Right lobe of liver (tissue), 6 donors: ENCODE results near the gene FANCF. TPM values are rescaled to one million over a fixed set of nuclear protein-coding genes. Genes with fewer than 3 reads are reported as not detected.
A peak's percentile ranks its signal among the peaks of the same experiment; 100 is the strongest.
"Not testable (repeated sequence)": the region's sequence is repeated elsewhere in the genome, so short reads cannot be mapped to it uniquely, and the experiment has no call there.

Experiments
- ATAC-seq, 4 donors: fragments of 200-7000 bp; cut with Tn5 transposase; one replicate each; pipeline ENCODE4 v1.9.1; 2020; ENCODE audit warnings: mild to moderate bottlenecking in 4 of 4, moderate library complexity in 4 of 4
- DNase-seq, 3 donors: peaks; one replicate each; pipeline ENCODE4 v3.0.0-alpha.2; 2020
- H3K27ac ChIP-seq, 3 donors: fragments of 200-600 bp; one replicate each; pipeline ENCODE4 v1.8.0; 2022
- H3K27me3 ChIP-seq, 2 donors: fragments of 200-600 bp; one replicate each; pipeline ENCODE4 v1.8.0; 2022
- H3K36me3 ChIP-seq, 4 donors: fragments of 200-600 bp; sonication (generic) in 1 of 4; one replicate each; pipeline versions ENCODE4 v1.5.1 to v1.8.0; 2017 to 2022; ENCODE audit warnings: control low read depth in 1 of 4
- H3K4me1 ChIP-seq, 4 donors: fragments of 200-600 bp; sonication (generic) in 1 of 4; one replicate each; pipeline versions ENCODE4 v1.5.1 to v1.8.0; 2017 to 2022; ENCODE audit warnings: control low read depth in 1 of 4
- H3K4me3 ChIP-seq, 3 donors: fragments of 200-600 bp; one replicate each; pipeline ENCODE4 v1.8.0; 2022
- H3K9me3 ChIP-seq, 4 donors: fragments of 200-600 bp; sonication (generic) in 1 of 4; one replicate each; pipeline versions ENCODE4 v1.5.1 to v1.8.0; 2017 to 2022; ENCODE audit warnings: control low read depth in 1 of 4
- POLR2A ChIP-seq: fragments of 450-650 bp; IDR thresholded peaks from one replicate; pipeline ENCODE4 v1.6.1; 2017; ENCODE audit warnings: antibody characterized with exemption, mild to moderate bottlenecking
- WGBS: methylation state at CpG from one replicate; pipeline ENCODE4 v1.1.6; 2018; ENCODE audit warnings: low coverage, low lambda C conversion rate; ENCODE audit not compliant: insufficient coverage; ENCODE audit errors: missing lambda C conversion rate; 5-methylcytosine and 5-hydroxymethylcytosine counted together
- intact Hi-C, 2 donors: fragments of 100-400 bp; cut with DNase I; formaldehyde crosslinking; loops; one replicate each; pipeline versions ENCODE4 v1.11.2 to v1.14.1; 2022
- total RNA-seq, 6 experiments: library from RNA; depleted of rRNA in 2 of 6; stranded (reverse); fragments of >200 nt in 2 of 6; fragmentation: NEBNext Ultra II Directional in 3 of 6; extraction: Animal tissue kit (Norgen Biotek cat#: 25700) in 3 of 6; gene quantifications; one replicate each; pipeline versions ENCODE4 v1.1.0 to v1.2.4, GENCODE V29; 2016 to 2023
- TF ChIP-seq, protein P1 (sequence below), 4 donors: fragments of 200-600 bp in 3 of 4; fragments of 450-650 bp in 1 of 4; IDR thresholded peaks; one replicate each; pipeline versions ENCODE4 v1.5.1 to v1.8.0; 2016 to 2022; ENCODE audit warnings: antibody characterized with exemption in 4 of 4, mild to moderate bottlenecking in 2 of 4
- donor health status: DM: no; HTN: yes; CAD: no.
- donor health status: DM: no; HTN: no; CAD: no.
- donor health status: DM: no; HTN: no; CAD: no.
- donor health status: DM: no; HTN: yes; CAD: no.
- donor health status: DM: no; HTN: yes; CAD: no.

Gene FANCF
- total RNA-seq, 6 experiments from 2014 or later = 4.1 to 5.1 (median 4.6) TPM

DNA sequence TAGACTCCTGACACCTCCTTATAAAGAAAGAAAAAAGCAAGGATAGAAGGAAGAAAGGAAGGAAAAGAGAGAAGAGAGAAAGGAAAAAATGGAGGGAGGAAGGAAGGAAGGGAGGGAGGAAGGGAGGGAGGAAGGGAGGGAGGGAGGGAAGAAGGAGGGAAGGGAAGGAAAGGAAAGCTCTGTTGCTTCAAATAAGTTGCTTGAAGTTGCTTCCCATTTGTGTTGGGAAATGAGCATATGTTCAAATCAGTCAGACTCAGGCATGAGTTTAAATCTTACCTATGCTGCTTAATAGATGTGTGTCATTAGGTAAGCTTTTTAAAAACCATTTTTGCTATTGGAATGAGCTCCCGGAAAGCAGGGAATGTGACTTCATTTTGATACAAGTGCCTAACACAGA lies 34.2 kb upstream of the FANCF start:
- no peaks in the 10 kb centered on the region for H3K27me3 ChIP-seq
- TF ChIP-seq POLR2A = no peak
- TF ChIP-seq, protein P1, sequence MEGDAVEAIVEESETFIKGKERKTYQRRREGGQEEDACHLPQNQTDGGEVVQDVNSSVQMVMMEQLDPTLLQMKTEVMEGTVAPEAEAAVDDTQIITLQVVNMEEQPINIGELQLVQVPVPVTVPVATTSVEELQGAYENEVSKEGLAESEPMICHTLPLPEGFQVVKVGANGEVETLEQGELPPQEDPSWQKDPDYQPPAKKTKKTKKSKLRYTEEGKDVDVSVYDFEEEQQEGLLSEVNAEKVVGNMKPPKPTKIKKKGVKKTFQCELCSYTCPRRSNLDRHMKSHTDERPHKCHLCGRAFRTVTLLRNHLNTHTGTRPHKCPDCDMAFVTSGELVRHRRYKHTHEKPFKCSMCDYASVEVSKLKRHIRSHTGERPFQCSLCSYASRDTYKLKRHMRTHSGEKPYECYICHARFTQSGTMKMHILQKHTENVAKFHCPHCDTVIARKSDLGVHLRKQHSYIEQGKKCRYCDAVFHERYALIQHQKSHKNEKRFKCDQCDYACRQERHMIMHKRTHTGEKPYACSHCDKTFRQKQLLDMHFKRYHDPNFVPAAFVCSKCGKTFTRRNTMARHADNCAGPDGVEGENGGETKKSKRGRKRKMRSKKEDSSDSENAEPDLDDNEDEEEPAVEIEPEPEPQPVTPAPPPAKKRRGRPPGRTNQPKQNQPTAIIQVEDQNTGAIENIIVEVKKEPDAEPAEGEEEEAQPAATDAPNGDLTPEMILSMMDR (IDR thresholded peaks at IDR 0.05) = no peak
- no peak for ATAC-seq
- intact Hi-C loops = no loop called here
- no peak overlapping the region for H3K4me3 ChIP-seq
- 78% methylated on average over 1 of the region's 1 CpG for WGBS
- no peak for DNase-seq
- no peaks in the 10 kb centered on the region for H3K36me3 ChIP-seq
- no peaks in the 10 kb centered on the region for H3K4me1 ChIP-seq
- no peak overlapping the region for H3K27ac ChIP-seq
- no peaks in the 10 kb centered on the region for H3K9me3 ChIP-seq

DNA sequence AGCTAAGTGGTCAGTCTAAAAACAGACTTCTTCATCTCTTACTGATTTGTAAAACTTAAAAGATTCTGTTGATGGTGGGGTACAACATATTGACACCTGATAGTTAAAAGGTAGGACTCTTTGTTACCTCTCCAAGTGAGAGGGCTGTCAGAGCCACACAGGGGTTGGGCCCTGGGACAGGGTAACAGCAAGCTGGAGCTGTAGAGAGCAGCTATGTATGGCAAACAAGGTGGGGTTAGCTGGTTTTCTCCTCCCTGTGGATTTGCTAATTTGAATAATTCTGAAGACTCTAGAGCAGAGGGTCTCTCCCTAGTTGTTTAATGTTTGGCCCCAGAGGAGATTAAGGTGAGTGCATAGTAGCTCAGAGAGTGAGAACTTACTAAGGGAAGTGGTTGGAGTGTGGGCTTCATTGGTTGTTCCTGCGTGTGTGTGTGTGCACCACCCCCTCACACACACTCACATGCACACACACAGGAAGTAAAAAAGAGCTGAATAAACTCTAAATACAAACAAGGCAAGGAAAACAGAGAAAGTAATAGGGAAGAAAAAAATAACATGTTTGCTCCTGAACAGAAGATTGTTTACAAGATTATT lies 31.6 kb upstream of the FANCF start:
- TF ChIP-seq POLR2A = no peak
- TF ChIP-seq, protein P1 (IDR thresholded peaks at IDR 0.05) = no peak
- intact Hi-C loops = no loop called here
- no peaks in the 10 kb centered on the region for H3K4me1 ChIP-seq
- DNase-seq = no peak
- H3K9me3 ChIP-seq = no peaks in the 10 kb centered on the region
- no peaks in the 10 kb centered on the region for H3K36me3 ChIP-seq
- no peak overlapping the region for H3K4me3 ChIP-seq
- H3K27ac ChIP-seq = no peak overlapping the region
- H3K27me3 ChIP-seq = no peaks in the 10 kb centered on the region
- ATAC-seq = peak in 3 of 4 donors; percentile 34 to 48 (median 38)
- no CpG with 5 or more reads among the region's 1 CpG for whole genome bisulfite sequencing

DNA sequence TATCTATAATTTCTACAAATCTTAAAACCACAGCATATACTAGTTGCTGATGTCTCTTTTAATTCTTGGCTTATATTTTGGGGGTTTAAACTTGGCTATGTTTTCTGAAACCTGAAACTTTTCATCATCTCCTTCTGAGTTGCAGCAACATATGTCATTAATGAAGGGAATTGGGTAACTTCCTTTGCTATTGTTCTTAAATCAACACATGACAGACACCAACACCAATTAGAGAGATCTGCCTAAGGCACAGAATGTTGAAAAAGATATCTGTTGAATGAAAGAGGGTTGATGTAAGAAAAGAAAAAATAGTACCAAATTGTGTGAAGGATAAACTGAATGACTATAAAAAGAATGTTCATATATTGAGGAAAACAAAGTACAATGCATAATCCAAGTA lies 30.5 kb upstream of the FANCF start:
- DNase-seq (no peak), ATAC-seq (no peak)
- Histone ChIP-seq H3K36me3 (no peaks in the 10 kb centered on the region), H3K4me3 (no peak overlapping the region), H3K4me1 (no peaks in the 10 kb centered on the region), H3K9me3 (no peaks in the 10 kb centered on the region), H3K27me3 (no peaks in the 10 kb centered on the region), H3K27ac (no peak overlapping the region)
- TF ChIP-seq, protein P1 (IDR thresholded peaks at IDR 0.05) = no peak
- TF ChIP-seq POLR2A = no peak
- intact Hi-C loops = no loop called here

DNA sequence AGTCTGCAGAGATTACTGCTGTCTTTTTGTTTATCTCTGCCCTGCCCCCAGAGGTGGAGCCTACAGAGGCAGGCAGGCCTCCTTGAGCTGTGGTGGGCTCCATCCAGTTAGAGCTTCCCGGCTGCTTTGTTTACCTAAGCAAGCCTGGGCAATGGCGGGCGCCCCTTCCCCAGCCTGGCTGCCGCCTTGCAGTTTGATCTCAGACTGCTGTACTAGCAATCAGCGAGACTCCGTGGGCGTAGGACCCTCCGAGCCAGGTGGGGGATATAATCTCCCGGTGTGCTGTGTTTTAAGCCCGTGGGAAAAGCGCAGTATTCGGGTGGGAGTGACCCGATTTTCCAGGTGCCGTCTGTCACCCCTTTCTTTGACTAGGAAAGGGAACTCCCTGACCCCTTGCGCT lies 26.7 kb upstream of the FANCF start:
- H3K4me3 ChIP-seq, intact Hi-C loops, H3K9me3 ChIP-seq, H3K27me3 ChIP-seq, H3K27ac ChIP-seq, H3K36me3 ChIP-seq, ATAC-seq, H3K4me1 ChIP-seq, DNase-seq: not testable (repeated sequence)
- no CpG with 5 or more reads among the region's 15 CpGs for WGBS

DNA sequence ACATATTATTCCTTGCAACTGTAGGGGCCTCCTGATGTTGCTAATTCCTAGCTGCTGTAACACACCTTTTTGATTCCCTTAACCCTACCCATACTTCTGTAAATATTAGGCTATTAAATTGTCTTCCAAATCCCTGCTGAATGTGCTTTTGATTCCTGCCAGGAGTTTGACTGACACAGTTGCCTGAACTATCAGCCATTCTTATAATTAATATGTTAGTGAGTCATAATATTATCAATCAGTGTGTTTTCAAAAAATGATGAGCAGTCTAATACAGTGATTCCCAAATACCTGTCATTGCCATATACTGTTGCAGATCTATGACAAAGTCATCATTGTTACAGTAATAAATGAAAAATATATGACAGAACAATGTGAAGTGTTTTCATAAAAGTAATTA lies 15.9 kb upstream of the FANCF start:
- ATAC-seq = no peak
- DNase-seq = no peak
- H3K27me3 ChIP-seq = no peaks in the 10 kb centered on the region
- H3K27ac ChIP-seq = no peak overlapping the region
- intact Hi-C loops = no loop called here
- no peak for TF ChIP-seq POLR2A
- TF ChIP-seq, protein P1 (IDR thresholded peaks at IDR 0.05) = no peak
- no peaks in the 10 kb centered on the region for H3K4me1 ChIP-seq
- H3K36me3 ChIP-seq = no peaks in the 10 kb centered on the region
- no peaks in the 10 kb centered on the region for H3K9me3 ChIP-seq
- no peak overlapping the region for H3K4me3 ChIP-seq
